MM.1S (cell line): ENCODE results near the gene TRMT61A.

Experiments
- EZH2 ChIP-seq: fragments of 300-600 bp; sonication (generic); optimal IDR thresholded peaks from 2 replicates; pipeline ENCODE3; 2017; ENCODE audit warnings: low read depth, mild to moderate bottlenecking, antibody characterized with exemption, low read length, mixed read lengths
- EZH2phosphoT487 ChIP-seq: fragments of 300-600 bp; sonication (generic); IDR thresholded peaks from 2 replicates; pipeline ENCODE4 v1.6.1; 2018; ENCODE audit warnings: antibody characterized with exemption, low read length
- TF ChIP-seq, protein P1 (sequence below): fragments of 300-600 bp; sonication (generic); IDR thresholded peaks from 2 replicates; pipeline ENCODE4 v1.5.1; 2016; ENCODE audit warnings: antibody characterized with exemption, low read length, mixed read lengths

DNA sequence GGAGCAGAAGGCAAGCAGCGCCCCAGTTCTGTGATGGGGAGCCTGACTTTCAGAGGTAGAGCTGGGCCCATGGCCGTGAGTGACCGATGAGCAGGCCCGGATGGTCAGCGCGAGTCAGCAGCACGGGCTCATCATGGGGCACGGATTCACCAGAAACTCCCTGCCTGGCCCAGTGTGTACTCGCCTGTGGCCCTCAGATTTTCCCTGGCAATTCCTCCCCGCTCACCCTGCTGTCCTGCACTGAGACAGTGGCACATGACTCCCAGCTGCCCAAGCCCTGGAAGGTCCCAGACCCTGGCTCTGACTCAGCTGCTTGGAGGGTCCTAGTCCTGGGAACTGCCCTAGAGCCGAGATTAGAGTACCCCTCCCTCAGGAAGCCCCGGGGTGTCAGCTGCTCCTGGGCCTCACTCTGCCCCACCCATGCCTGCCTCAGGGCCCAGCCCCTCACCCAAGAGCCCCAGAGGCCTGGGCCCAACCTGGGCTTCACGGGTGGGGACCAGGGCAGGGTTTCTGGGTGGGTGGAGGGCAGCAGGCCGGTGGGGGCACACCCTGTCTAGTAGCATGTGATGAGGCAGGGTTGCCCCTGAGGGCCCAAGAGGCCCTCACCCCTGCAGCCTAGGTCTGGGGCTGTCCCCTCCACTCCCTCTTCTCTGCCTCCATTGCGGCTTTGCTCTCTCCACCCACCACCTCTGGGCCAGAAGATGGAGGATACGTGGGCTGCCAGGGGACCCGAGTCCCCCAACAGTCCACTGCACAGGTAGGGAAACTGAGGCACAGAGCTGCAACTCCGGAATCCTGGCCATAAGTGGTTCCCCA, 8.4 kb downstream of the TRMT61A start:
- TF ChIP-seq, protein P1, sequence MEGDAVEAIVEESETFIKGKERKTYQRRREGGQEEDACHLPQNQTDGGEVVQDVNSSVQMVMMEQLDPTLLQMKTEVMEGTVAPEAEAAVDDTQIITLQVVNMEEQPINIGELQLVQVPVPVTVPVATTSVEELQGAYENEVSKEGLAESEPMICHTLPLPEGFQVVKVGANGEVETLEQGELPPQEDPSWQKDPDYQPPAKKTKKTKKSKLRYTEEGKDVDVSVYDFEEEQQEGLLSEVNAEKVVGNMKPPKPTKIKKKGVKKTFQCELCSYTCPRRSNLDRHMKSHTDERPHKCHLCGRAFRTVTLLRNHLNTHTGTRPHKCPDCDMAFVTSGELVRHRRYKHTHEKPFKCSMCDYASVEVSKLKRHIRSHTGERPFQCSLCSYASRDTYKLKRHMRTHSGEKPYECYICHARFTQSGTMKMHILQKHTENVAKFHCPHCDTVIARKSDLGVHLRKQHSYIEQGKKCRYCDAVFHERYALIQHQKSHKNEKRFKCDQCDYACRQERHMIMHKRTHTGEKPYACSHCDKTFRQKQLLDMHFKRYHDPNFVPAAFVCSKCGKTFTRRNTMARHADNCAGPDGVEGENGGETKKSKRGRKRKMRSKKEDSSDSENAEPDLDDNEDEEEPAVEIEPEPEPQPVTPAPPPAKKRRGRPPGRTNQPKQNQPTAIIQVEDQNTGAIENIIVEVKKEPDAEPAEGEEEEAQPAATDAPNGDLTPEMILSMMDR, result no peak
- no peak for TF ChIP-seq EZH2phosphoT487
- TF ChIP-seq EZH2, result no peak
